HG02610 (cell line): ENCODE data around the gene BCAM.
"Not testable (repeated sequence)": the region's sequence is repeated elsewhere in the genome, so short reads cannot be mapped to it uniquely, and the experiment has no call there.

Source experiments
- ATAC-seq: cut with Tn5 transposase; IDR thresholded peaks from one replicate; pipeline ENCODE4 v1.9.1; 2021; ENCODE audit warnings: mild to moderate bottlenecking, moderate library complexity; ENCODE audit not compliant: unreplicated experiment

The BCAM gene

GRCh38 chr19:44816301-44816700 lies 7.4 kb downstream of the BCAM start:
- no peak for ATAC-seq

GRCh38 chr19:44817725-44818465 lies 9.0 kb downstream of the BCAM start:
- ATAC-seq: no peak

GRCh38 chr19:44818466-44819031 lies 9.6 kb downstream of the BCAM start:
- ATAC-seq: no peak

GRCh38 chr19:44819246-44819832 lies 10.4 kb downstream of the BCAM start:
- no peak for ATAC-seq

- ATAC-seq: no peak
Measured at GRCh38 chr19:44820648-44821609, 12.0 kb downstream of the BCAM start.

- no peak for ATAC-seq
Measured at GRCh38 chr19:44822177-44822576, 13.3 kb downstream of the BCAM start.

- ATAC-seq: no peak
Measured at GRCh38 chr19:44822670-44823372, 13.9 kb downstream of the BCAM start.

- no peak for ATAC-seq
Measured at GRCh38 chr19:44823373-44823698, 14.4 kb downstream of the BCAM start.

GRCh38 chr19:44824761-44825160 lies 15.9 kb downstream of the BCAM start:
- no peak for ATAC-seq

GRCh38 chr19:44832875-44833274 lies 24.0 kb downstream of the BCAM start:
- not testable (repeated sequence) for ATAC-seq

- not testable (repeated sequence) for ATAC-seq
Measured at GRCh38 chr19:44834399-44834798, 25.5 kb downstream of the BCAM start.

GRCh38 chr19:44839276-44839675 lies 30.4 kb downstream of the BCAM start:
- no peak for ATAC-seq

- no peak for ATAC-seq
Measured at GRCh38 chr19:44840811-44841210, 31.9 kb downstream of the BCAM start.

GRCh38 chr19:44841231-44841630 lies 32.3 kb downstream of the BCAM start:
- ATAC-seq: no peak

- no peak for ATAC-seq
Measured at GRCh38 chr19:44845286-44845611, 36.3 kb downstream of the BCAM start.

GRCh38 chr19:44845612-44846454 lies 36.9 kb downstream of the BCAM start, which contains the start of gene NECTIN2:
Gene NECTIN2 (plus strand): TSS chr19:44846297. CDS start chr19:44846526, 229 bp downstream.
- no peak for ATAC-seq

GRCh38 chr19:44846455-44847143 lies 37.7 kb downstream of the BCAM start:
- no peak for ATAC-seq

GRCh38 chr19:44847144-44848035 lies 38.5 kb downstream of the BCAM start:
- no peak for ATAC-seq
